Measurements from ENCODE around the gene DLGAP1. TPM values are rescaled to one million over a fixed set of nuclear protein-coding genes. Genes with fewer than 3 reads are reported as not detected.

DLGAP1 gene
- total and polyA plus RNA-seq, 2 experiments from 2014 or later, result 17.0 to 48.5 TPM

- Histone ChIP-seq H3K36me3 (ENCODE audit: insufficient read depth) (no peaks in the 10 kb centered on the region), H3K4me1 (ENCODE audit: insufficient read depth) (no peaks in the 10 kb centered on the region), H4K20me1 (replicated peaks; ENCODE audit: insufficient read depth) (no peaks in the 10 kb centered on the region), H2AFZ (no peak overlapping the region), H3K27me3 (ENCODE audit: insufficient read depth) (no peaks in the 10 kb centered on the region), H3K9me2 (ENCODE audit: insufficient read depth) (no peaks in the 10 kb centered on the region), H3F3A (replicated peaks; ENCODE audit: low read depth) (no peaks in the 10 kb centered on the region), H3K4me2 (no peak overlapping the region), H3K79me2 (replicated peaks; ENCODE audit: insufficient read depth) (no peaks in the 10 kb centered on the region), H3K27ac (ENCODE audit: low read depth) (no peak overlapping the region), H3K4me3 (no peak overlapping the region)
- TF ChIP-seq ZNF114 (CRISPR knock-in tag; IDR thresholded peaks at IDR 0.05) (no peak), STAT1 (IDR thresholded peaks at IDR 0.05; ENCODE audit: unreplicated experiment) (no peak), NANOG (IDR thresholded peaks at IDR 0.05; ENCODE audit: borderline replicate concordance) (no peak), EZH2phosphoT487 (IDR thresholded peaks at IDR 0.05; ENCODE audit: unreplicated experiment) (no peak), POLR2AphosphoS5 (IDR thresholded peaks at IDR 0.05; ENCODE audit: low read depth) (no peak), JUNB (IDR thresholded peaks at IDR 0.05; ENCODE audit: unreplicated experiment) (no peak), CREB1 (CRISPR knock-in tag; IDR thresholded peaks at IDR 0.05; ENCODE audit: low read depth) (no peak), ZNF331 (CRISPR knock-in tag; IDR thresholded peaks at IDR 0.05; ENCODE audit: low read depth) (no peak), EZH2 (IDR thresholded peaks at IDR 0.05; ENCODE audit: low read depth, unreplicated experiment) (no peak), ETS1 (IDR thresholded peaks at IDR 0.05) (no peak)
- TF ChIP-seq, protein P1, sequence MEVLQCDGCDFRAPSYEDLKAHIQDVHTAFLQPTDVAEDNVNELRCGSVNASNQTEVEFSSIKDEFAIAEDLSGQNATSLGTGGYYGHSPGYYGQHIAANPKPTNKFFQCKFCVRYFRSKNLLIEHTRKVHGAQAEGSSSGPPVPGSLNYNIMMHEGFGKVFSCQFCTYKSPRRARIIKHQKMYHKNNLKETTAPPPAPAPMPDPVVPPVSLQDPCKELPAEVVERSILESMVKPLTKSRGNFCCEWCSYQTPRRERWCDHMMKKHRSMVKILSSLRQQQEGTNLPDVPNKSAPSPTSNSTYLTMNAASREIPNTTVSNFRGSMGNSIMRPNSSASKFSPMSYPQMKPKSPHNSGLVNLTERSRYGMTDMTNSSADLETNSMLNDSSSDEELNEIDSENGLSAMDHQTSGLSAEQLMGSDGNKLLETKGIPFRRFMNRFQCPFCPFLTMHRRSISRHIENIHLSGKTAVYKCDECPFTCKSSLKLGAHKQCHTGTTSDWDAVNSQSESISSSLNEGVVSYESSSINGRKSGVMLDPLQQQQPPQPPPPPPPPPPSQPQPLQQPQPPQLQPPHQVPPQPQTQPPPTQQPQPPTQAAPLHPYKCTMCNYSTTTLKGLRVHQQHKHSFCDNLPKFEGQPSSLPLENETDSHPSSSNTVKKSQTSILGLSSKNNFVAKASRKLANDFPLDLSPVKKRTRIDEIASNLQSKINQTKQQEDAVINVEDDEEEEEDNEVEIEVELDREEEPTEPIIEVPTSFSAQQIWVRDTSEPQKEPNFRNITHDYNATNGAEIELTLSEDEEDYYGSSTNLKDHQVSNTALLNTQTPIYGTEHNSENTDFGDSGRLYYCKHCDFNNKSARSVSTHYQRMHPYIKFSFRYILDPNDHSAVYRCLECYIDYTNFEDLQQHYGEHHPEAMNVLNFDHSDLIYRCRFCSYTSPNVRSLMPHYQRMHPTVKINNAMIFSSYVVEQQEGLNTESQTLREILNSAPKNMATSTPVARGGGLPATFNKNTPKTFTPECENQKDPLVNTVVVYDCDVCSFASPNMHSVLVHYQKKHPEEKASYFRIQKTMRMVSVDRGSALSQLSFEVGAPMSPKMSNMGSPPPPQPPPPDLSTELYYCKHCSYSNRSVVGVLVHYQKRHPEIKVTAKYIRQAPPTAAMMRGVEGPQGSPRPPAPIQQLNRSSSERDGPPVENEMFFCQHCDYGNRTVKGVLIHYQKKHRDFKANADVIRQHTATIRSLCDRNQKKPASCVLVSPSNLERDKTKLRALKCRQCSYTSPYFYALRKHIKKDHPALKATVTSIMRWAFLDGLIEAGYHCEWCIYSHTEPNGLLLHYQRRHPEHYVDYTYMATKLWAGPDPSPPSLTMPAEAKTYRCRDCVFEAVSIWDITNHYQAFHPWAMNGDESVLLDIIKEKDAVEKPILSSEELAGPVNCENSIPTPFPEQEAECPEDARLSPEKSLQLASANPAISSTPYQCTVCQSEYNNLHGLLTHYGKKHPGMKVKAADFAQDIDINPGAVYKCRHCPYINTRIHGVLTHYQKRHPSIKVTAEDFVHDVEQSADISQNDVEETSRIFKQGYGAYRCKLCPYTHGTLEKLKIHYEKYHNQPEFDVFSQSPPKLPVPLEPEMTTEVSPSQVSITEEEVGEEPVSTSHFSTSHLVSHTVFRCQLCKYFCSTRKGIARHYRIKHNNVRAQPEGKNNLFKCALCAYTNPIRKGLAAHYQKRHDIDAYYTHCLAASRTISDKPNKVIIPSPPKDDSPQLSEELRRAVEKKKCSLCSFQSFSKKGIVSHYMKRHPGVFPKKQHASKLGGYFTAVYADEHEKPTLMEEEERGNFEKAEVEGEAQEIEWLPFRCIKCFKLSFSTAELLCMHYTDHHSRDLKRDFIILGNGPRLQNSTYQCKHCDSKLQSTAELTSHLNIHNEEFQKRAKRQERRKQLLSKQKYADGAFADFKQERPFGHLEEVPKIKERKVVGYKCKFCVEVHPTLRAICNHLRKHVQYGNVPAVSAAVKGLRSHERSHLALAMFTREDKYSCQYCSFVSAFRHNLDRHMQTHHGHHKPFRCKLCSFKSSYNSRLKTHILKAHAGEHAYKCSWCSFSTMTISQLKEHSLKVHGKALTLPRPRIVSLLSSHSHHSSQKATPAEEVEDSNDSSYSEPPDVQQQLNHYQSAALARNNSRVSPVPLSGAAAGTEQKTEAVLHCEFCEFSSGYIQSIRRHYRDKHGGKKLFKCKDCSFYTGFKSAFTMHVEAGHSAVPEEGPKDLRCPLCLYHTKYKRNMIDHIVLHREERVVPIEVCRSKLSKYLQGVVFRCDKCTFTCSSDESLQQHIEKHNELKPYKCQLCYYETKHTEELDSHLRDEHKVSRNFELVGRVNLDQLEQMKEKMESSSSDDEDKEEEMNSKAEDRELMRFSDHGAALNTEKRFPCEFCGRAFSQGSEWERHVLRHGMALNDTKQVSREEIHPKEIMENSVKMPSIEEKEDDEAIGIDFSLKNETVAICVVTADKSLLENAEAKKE (CRISPR knock-in tag; IDR thresholded peaks at IDR 0.05), result no peak
- TF ChIP-seq, protein P2, sequence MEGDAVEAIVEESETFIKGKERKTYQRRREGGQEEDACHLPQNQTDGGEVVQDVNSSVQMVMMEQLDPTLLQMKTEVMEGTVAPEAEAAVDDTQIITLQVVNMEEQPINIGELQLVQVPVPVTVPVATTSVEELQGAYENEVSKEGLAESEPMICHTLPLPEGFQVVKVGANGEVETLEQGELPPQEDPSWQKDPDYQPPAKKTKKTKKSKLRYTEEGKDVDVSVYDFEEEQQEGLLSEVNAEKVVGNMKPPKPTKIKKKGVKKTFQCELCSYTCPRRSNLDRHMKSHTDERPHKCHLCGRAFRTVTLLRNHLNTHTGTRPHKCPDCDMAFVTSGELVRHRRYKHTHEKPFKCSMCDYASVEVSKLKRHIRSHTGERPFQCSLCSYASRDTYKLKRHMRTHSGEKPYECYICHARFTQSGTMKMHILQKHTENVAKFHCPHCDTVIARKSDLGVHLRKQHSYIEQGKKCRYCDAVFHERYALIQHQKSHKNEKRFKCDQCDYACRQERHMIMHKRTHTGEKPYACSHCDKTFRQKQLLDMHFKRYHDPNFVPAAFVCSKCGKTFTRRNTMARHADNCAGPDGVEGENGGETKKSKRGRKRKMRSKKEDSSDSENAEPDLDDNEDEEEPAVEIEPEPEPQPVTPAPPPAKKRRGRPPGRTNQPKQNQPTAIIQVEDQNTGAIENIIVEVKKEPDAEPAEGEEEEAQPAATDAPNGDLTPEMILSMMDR (conservative IDR thresholded peaks at IDR 0.05; ENCODE audit: low read depth in 2 of 2), result no peak
- TF ChIP-seq, protein P3, sequence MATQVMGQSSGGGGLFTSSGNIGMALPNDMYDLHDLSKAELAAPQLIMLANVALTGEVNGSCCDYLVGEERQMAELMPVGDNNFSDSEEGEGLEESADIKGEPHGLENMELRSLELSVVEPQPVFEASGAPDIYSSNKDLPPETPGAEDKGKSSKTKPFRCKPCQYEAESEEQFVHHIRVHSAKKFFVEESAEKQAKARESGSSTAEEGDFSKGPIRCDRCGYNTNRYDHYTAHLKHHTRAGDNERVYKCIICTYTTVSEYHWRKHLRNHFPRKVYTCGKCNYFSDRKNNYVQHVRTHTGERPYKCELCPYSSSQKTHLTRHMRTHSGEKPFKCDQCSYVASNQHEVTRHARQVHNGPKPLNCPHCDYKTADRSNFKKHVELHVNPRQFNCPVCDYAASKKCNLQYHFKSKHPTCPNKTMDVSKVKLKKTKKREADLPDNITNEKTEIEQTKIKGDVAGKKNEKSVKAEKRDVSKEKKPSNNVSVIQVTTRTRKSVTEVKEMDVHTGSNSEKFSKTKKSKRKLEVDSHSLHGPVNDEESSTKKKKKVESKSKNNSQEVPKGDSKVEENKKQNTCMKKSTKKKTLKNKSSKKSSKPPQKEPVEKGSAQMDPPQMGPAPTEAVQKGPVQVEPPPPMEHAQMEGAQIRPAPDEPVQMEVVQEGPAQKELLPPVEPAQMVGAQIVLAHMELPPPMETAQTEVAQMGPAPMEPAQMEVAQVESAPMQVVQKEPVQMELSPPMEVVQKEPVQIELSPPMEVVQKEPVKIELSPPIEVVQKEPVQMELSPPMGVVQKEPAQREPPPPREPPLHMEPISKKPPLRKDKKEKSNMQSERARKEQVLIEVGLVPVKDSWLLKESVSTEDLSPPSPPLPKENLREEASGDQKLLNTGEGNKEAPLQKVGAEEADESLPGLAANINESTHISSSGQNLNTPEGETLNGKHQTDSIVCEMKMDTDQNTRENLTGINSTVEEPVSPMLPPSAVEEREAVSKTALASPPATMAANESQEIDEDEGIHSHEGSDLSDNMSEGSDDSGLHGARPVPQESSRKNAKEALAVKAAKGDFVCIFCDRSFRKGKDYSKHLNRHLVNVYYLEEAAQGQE (IDR thresholded peaks at IDR 0.05; ENCODE audit: unreplicated experiment), result no peak
- Mint-ChIP-seq H3K27me3 (ENCODE audit: insufficient read depth, low read depth, poor library complexity) (peaks cover 8% of the 10 kb centered on the region), H3K9me3 (no peaks in the 10 kb centered on the region), H3K4me3 (no peak overlapping the region), H3K36me3 (ENCODE audit: low read depth) (no peaks in the 10 kb centered on the region), H3K4me1 (peaks cover 24% of the 10 kb centered on the region), H3K27ac (no peak overlapping the region)
- no peak for DNase-seq (ENCODE audit: low spot score)
- no peak for ATAC-seq
Observed at GRCh38 chr18:3671176-3671575, 783.9 kb downstream of the DLGAP1 start.

Data from GM23338 (cell line).